Measurements from ENCODE around the gene ARRDC2. TPM values are rescaled to one million over a fixed set of nuclear protein-coding genes. Genes with fewer than 3 reads are reported as not detected.

The ARRDC2 gene
- total RNA-seq, 1 donor from 2014 or later, result 54.5 TPM

- intact Hi-C loops (cut with DNase I), result no loop called here
- peaks cover 0 to 43% of the 10 kb centered on the region in 2 donors for H3K36me3 ChIP-seq
- peak overlapping the region; percentile 85 for H3K27ac ChIP-seq
- TF ChIP-seq POLR2AphosphoS5 (IDR thresholded peaks at IDR 0.05; ENCODE audit: insufficient read depth in 1 of 2, low read depth in 1 of 2) (no peak), CTCF (IDR thresholded peaks at IDR 0.05) (no peak), POLR2A (IDR thresholded peaks at IDR 0.05) (no peak)
- no peak for DNase-seq (ENCODE audit: extremely low spot score in 2 of 2)
- H3K4me1 ChIP-seq, result peaks cover 34% of the 10 kb centered on the region
- H3K4me3 ChIP-seq, result peak overlapping the region; percentile 46 to 51
- no peaks in the 10 kb centered on the region for H3K27me3 ChIP-seq
- no peaks in the 10 kb centered on the region for H3K9me3 ChIP-seq
Observed at GRCh38 chr19:18008814-18009213, 844 bp downstream of the ARRDC2 start.

- H3K4me1 ChIP-seq, result peaks cover 34% of the 10 kb centered on the region
- no peak for TF ChIP-seq POLR2A (IDR thresholded peaks at IDR 0.05)
- no peak for TF ChIP-seq CTCF (IDR thresholded peaks at IDR 0.05)
- no peak for TF ChIP-seq POLR2AphosphoS5 (IDR thresholded peaks at IDR 0.05; ENCODE audit: insufficient read depth in 1 of 2, low read depth in 1 of 2)
- no peaks in the 10 kb centered on the region for H3K27me3 ChIP-seq
- intact Hi-C loops (cut with DNase I), result no loop called here
- peaks cover 0 to 47% of the 10 kb centered on the region in 2 donors for H3K36me3 ChIP-seq
- peak overlapping the region; percentile 85 for H3K27ac ChIP-seq
- DNase-seq (ENCODE audit: extremely low spot score in 2 of 2), result no peak
- no peaks in the 10 kb centered on the region for H3K9me3 ChIP-seq
- H3K4me3 ChIP-seq, result peak overlapping the region; percentile 46 to 51
Observed at GRCh38 chr19:18009412-18010066, 1.6 kb downstream of the ARRDC2 start.

- TF ChIP-seq CTCF (IDR thresholded peaks at IDR 0.05) (no peak), POLR2A (IDR thresholded peaks at IDR 0.05) (no peak), POLR2AphosphoS5 (IDR thresholded peaks at IDR 0.05; ENCODE audit: insufficient read depth in 1 of 2, low read depth in 1 of 2) (no peak)
- H3K9me3 ChIP-seq, result no peaks in the 10 kb centered on the region
- H3K27me3 ChIP-seq, result no peaks in the 10 kb centered on the region
- DNase-seq (ENCODE audit: extremely low spot score in 2 of 2), result no peak
- intact Hi-C loops (cut with DNase I), result no loop called here
- H3K4me1 ChIP-seq, result peaks cover 34% of the 10 kb centered on the region
- H3K4me3 ChIP-seq, result peak overlapping the region in 1 of 2 donors; percentile 51
- no peak overlapping the region for H3K27ac ChIP-seq
- peaks cover 0 to 47% of the 10 kb centered on the region in 2 donors for H3K36me3 ChIP-seq
Observed at GRCh38 chr19:18010149-18010548, 2.2 kb downstream of the ARRDC2 start.

- H3K4me3 ChIP-seq, result no peak overlapping the region
- H3K9me3 ChIP-seq, result no peaks in the 10 kb centered on the region
- no peaks in the 10 kb centered on the region for H3K27me3 ChIP-seq
- peaks cover 0 to 47% of the 10 kb centered on the region in 2 donors for H3K36me3 ChIP-seq
- no peak for DNase-seq (ENCODE audit: extremely low spot score in 2 of 2)
- peaks cover 39% of the 10 kb centered on the region for H3K4me1 ChIP-seq
- TF ChIP-seq POLR2A (IDR thresholded peaks at IDR 0.05) (no peak), POLR2AphosphoS5 (IDR thresholded peaks at IDR 0.05; ENCODE audit: insufficient read depth in 1 of 2, low read depth in 1 of 2) (no peak), CTCF (IDR thresholded peaks at IDR 0.05) (no peak)
- H3K27ac ChIP-seq, result peak overlapping the region; percentile 46
- intact Hi-C loops (cut with DNase I), result no loop called here
Observed at GRCh38 chr19:18013210-18014111, 5.5 kb downstream of the ARRDC2 start.

Measured in vagina (tissue), 2 donors.